Medulla oblongata (tissue), 1 donor: ENCODE data around the gene SPTBN1.
"Not testable (repeated sequence)": the region's sequence is repeated elsewhere in the genome, so short reads cannot be mapped to it uniquely, and the experiment has no call there.

Experiments
- DNase-seq: peaks from one replicate; pipeline ENCODE4 v3.0.0-alpha.2; 2015; ENCODE audit errors: extremely low spot score

Gene SPTBN1

DNA sequence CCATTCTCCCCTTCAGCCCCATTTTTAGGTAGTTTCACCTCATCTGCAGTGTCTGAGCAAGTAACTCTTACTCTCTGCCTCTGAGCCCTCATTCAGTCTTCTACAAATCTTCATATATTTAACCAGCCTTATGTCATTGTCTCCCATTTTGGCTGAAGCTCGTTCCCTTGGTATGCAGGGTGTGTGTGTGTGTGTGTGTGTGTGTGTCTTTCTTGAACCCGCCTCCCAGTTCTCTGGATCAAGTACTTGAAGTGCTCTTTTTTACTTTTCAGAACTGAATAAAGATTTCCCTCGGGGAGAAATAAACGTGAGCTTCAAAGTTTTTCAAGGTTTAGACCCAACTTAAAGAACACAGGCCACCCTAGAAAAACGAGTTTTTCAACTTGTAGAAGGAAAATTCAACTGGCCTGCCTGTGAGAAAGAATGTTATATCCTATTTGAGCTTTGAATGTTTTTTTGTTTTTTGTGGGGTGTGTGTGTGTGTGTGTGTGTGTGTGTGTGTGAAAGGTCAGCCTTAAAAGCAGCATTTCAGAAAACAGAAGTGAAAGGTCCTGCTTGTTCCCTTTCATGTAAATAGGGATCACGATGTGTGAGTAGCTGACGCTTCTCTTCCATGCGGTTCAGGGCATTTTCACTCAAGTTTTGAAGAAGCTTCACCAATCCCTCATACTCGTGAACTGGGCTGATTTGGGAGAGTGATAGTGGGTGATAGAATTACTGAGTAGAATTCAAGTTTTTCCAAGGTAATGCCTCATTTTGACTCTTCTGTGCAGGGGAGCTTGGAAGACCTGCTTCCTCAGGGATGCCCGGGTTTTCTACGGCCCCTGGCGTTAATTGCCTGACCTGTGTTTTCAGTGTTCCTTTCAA is 216.7 kb downstream of the SPTBN1 start:
- DNase-seq: peak; percentile 83

DNA sequence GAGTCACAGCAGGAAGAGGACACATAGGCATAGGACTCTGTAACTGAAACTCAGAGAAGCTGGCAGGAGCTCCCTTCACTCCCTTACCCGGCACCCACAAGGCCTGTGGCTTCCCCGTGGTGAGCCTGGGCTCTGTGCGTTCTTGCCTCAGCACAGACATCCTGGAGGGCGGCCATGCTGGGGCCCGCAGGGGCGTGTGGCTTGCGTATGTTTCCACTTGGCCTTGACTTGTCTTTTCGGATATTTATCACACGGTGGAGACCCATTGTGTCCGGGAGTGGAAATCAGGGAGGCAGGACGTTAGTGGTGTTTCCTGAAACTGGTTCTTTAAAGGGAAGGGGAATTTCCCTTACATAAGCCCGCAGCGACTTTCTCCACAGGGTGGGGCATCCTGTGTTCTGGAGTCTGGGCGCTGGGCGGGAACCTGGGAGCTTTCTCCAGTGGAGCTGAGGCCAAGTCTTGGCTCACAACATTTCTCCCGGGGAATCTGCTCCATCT is 217.4 kb downstream of the SPTBN1 start:
- peak; percentile 51 for DNase-seq

DNA sequence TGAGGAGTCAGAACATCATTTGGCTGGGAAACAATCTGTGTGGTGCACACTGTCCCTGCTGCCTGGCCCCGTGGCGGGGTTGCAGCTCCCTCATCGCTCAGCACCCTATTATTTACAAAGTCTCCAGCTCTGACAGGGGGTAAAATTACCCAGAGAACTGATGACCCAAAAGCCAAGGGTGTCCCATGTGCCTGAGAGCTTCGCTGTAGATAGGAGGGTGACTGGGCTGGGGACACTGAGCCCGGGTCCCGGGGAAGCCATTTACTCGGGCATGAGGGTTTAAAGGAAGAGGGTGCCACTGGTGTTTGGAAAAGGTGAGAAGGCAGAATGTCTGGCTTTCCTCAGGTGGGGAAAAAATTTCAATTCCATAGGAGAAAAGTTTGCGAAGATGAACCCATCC is 219.2 kb downstream of the SPTBN1 start:
- no peak for DNase-seq

DNA sequence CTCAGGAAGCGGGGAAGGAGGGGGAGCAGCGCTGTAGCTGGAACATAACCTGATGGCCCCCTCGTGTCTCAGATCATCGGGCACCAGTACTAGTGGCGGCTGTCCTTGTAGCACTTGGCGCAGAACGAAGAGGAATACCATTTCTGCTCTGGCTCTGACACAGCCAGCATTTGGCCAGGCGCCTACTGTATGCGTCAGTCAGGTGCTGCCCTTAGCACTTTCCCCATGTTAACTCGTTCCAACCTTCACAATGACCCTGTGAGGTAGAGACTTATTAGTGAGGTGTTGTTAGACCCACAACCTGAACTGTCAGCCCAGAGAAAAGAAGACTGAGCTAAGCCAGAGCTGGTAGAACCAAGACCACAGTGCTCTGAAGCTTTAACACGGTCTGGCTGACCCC is 219.6 kb downstream of the SPTBN1 start:
- no peak for DNase-seq

DNA sequence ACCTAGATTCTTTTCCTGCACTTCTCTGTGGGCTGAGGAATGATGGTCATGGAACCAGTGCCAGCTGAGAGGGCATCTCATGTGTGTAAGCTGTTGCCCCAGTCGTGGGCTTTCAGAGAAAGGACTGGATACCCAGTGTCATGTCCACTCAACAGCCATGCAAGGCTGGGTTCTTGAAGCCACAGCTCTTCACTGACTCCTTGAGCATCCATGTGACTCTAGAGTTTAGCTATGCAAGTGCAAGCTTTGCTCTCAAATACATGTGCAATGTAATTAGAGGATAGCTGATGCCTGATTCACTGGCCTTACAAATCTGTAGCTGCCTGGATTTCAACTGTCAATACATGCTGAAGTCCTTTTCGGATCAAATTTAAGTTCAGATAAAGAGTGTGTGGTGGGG is 220.5 kb downstream of the SPTBN1 start:
- no peak for DNase-seq

DNA sequence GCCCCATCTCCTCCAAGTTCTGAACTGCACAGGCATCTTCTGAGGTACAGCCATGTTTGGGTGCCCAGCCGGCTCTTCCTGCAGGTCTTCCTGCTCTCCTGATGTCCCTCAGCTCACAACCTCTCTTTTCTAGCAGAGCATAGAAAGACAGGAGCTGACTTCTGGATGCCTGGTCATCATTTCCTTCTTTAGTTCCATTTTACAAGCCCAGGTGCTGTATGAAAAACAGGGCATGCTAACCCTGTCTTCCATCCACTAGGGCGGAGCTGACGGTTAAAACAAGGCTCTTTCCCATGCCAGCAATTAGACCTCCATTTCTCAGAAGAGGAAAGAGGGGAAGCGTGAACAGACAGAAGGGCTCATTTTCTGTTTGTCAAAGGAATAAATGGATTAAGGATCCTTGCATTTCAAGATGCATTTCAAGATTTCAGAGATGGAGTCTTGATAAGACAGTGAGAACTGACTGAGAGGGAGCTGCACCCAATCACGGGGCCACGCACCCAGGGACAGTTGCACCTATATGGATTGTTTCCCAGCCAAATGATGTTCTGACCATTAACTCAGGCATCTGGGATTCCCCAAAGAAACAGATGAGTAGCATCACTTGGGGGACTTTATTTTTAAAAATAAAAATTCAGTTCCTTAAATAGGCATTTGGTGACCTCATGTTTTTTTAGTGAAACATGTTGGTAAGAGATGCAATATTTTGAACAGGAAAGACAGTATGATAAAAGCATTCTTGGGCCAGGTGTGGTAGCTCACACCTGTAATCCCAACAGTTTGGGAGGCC is 221.5 kb downstream of the SPTBN1 start:
- no peak for DNase-seq

DNA sequence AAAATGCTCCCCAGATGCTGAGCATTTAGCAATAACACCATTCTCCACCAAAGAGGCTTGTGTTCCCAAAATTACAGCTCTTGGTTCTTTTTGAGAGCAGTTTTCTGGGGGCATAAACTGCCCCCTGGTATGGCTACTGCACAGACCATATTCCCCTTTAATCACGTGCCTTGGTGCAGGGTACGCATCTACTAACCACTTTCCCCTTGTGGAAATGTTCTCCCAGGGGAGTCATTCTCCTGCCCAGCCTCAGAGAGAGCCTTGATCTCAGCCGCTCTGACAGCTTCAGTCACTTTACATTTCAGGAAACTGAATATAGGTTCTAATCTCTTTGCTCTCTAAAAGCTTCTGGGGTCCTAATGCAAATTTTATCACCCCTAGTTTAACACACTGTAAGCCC is 222.6 kb downstream of the SPTBN1 start:
- DNase-seq: no peak

DNA sequence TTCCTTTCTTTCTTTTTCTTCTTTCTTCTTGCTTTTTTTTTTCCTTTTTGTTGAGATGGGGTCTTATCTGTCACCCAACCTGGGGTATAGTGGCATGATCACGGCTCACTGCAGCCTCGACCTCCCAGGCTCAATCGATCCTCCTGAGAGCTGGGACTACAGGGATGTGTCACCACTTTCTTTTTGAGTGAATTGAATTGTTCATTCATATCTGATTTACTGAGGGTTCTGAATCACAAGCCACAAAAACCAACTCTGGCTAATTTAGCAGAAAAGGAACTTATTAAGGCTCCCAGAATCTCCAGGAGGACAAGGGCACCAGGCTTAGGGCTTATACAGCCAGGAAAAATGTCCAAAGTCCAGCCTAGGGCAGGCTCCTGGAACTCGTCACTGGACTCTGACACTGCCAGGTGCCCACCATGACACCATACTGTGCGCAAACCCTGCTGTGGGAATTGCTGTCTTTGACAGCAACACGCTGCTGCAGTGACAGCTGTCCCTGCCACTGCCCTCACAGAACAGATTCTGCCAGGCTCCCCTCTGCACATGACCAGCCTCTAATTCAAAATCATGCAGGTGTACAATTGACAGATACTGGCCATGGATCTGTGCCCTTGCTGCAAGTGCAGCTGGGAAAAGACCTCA is 224.4 kb downstream of the SPTBN1 start:
- DNase-seq: no peak

DNA sequence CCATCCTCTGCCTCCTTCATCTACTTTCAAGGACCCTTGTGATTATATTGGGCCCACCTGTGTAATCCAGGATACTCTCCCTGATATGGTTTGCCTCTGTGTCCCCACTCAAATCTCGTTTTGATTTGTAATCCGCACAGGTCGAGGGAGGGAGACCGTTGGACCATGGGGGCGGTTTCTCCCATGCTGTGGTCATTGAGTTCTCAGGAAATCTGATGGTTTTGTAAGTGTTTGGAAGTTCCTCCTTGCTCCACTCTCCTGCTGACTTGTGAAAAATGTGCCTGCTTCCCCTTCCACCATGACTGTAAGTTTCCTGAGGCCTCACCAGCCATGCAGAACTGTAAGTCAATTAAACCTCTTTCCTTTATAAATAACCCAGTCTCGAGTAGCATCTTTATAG is 225.3 kb downstream of the SPTBN1 start:
- DNase-seq: no peak

DNA sequence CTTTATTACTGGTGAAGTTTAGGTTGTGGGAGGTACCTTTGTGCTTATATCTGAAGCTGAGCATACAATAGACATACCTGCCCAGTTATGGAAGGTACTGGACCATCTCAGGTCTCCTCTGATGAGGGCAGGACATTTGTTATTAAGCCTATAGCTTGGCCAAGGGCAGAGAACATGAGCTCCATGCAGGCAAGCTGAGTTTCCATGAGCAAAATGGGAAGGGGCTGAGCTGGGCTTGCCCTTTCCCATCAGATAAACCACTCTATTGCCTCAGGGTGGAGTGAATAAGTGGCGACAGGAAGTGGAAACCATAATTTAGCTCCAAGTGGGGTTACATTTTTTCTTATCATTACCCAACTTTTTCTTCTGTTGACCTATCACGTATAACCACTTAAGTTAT is 227.5 kb downstream of the SPTBN1 start:
- no peak for DNase-seq

DNA sequence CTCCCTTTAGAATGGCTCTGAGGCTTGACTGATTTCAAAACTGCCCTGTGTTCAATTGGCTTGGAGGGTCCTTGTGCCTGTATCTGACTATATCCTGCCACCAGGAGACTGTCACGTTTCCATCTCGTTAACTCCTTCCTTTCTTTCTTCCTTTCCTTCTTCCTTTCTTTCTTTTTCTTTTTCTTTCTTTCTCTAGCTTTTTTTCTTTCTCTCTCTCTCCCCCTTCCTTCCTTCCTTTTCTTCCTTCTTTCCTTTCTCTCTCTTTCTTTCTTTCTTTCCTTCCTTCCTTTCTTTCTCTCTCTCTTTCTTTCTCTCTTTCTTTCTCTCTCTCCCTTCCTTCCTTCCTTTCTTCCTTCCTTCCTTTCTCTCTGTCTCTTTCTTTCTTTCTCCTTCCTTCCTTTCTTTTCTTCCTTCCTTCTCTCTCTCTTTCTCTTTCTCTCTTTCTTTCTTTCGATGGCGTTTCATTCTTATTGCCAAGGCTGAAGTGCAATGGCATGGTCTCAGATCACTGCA is 229.2 kb downstream of the SPTBN1 start:
- DNase-seq: no peak

DNA sequence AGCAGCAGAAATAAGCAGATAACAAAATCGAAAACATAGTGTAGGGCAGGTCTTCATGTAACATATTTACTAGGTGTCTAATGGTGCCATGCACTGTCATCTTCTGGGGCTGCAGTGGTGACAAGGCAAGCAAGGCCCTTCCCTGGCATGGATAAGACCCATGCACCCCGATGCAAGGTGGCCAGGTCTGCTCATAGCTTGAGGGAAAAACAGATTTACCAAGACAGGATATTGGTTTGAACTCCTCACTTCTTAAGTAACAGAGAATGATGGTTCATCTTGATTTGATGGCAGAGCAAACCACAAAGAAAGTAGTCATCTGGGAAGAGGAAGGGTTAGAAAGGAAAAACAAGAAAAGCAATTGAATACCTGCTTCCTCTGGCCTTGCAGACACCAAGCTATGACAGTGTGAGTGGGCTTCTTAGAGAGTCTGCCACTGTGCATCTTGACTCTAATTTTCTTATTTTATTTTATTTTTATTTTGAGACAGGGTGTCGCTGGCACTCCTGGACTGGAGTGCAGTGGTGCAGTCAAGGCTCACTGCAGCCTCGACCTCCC is 231.5 kb downstream of the SPTBN1 start:
- no peak for DNase-seq

DNA sequence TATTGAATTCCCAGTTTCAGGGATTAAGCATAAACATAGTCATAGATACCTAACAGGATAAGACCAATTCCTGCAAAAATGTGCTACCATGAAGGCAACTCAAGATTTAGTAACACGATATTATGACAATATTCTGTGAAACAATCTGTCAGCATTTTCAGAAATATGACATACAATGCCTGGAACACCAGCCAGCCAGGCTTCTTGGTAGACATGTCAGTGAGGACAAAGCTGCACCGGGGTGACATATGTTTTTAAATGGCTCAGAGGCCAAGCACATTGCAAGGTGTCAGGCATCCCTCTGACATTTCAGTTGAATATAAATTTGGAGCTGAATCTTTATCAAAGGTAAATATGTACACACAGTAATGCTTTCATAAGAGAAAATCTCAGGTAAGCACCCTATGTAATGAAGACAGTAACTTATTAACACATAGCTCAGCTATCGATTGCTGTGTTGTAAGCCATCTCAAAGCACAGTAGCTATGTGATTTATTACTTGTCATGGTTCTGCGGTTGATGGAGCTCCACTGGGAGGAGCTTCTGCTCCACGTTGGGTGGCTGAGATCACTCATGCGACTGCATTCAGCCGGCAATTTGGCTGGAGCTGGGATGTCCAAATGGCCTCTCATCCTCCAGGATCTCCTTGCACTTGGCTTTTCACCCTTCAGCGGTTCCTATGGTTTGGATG is 235.5 kb downstream of the SPTBN1 start:
- no peak for DNase-seq

DNA sequence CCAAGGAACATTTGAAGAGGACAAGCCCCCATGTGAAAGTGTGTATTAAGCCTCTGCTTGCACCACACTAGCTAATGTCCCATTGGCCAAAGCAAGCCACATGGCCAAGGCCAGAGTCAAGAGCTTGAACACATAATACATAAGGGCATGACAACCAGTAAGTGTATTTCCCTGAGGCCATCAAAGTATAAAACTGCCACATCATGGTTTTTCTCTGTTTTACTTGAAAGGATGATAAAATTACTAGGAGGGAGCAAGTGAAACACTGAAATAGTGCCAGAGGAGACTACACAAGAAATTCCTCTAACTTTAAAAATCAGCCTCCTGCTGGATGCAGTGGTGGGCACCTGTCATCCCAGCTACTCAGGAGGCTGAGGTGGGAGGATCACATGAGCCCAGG is 236.4 kb downstream of the SPTBN1 start:
- DNase-seq: no peak

DNA sequence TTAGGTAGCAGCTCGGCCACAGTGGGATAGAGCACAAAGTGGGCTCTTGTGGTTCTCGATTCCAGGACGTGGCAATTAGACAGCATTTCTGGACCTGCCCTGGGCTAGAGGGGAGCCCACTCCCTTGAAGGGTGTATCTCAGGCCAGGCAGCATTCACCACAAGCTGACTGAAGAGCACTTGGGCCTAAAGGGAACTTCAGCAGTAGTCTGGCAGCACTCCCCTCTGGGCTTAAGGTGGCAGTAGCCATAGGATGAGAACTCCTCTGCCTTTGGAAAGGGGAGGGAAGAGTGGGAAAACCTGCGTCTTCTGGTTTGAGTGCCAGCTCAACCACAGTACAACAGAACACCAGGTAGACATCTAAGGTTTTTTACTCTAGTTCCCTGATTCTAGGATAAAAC is 239.3 kb downstream of the SPTBN1 start:
- DNase-seq: no peak

DNA sequence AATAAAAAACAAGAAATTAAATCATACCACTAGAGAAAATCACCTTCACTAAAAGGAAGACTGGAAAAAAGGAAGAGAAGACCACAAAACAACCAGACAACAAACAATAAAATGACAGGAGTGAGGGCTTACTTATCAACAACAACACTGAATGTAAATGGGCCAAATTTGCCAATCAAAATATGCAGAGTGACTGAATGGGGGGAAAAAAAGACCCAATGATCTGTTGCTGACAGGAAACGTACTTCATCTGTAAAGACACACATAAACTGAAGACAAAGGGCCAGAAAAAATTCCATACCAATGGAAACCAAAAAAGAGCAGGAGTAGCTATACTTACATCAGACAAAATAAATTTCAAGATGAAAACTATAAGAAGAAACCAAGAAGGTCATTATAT is 241.8 kb downstream of the SPTBN1 start:
- DNase-seq: no peak

DNA sequence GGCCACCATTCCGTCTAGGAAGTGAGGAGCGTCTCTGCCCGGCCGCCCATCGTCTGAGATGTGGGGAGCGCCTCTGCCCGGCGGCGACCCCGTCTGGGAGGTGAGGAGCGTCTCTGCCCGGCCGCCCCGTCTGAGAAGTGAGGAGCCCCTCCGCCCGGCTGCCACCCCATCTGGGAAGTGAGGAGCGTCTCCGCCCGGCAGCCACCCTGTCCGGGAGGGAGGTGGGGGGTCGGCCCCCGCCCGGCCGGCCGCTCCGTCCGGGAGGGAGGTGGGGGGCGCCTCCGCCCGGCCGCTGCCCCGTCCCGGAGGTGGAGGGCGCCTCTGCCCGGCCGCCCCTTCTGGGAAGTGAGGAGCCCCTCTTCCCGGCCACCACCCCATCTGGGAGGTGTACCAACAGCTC is 242.8 kb downstream of the SPTBN1 start:
- not testable (repeated sequence) for DNase-seq

DNA sequence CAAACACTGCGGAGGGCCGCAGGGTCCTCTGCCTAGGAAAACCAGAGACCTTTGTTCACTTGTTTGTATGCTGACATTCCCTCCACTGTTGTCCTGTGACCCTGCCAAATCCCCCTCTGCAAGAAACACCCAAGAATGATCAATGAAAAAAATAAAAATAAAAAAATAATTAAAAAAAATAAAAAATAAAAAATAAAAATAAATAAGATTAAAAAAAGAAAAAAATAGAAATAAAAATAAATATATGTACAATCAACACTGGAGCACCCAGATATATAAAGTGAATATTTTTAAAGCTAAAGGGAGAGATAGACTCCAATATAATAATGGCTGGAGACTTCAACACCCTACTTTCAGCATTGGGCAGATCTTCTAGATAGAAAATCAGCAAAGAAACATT is 243.5 kb downstream of the SPTBN1 start:
- DNase-seq: no peak

DNA sequence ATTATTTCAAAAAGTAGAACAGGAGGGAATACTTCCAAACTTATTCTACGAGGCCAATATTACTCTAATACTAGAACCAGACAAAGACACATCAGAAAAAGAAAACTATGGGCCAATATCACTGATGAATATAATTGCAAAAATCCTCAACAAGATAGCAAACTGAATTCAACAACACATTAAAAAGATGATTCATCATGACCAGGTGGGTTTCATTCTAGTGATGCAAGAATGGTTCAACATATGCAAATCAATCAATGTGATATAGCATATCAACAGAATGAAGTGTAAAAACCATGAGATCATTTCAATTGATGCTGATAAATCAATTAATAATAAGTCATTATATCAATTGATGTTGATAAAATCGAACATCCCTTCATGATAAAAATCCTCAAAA is 244.9 kb downstream of the SPTBN1 start:
- no peak for DNase-seq

DNA sequence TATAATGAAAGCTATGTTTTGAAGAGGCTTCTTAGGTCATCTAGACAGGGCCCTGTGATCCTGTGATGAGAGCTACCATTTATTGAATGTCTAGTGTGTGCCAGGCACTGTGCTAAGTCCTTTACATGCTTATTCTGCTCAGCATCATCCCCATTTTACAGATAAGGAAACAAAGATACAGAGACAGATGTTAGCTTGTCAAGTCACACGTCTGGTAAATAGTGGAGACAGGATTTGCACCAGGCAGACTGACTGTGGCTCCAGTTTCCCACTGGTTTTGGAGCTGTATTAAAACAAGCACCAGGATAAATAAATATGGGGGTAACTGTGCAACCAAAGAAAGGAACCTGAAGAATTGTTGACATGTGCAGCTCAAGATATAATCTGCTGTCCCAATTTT is 248.1 kb downstream of the SPTBN1 start:
- DNase-seq: no peak
